BJ (cell line): ENCODE results near the gene PALLD. TPM values are rescaled to one million over a fixed set of nuclear protein-coding genes. Genes with fewer than 3 reads are reported as not detected.

ENCODE experiments used
- CTCF ChIA-PET: fragments of 350-600 bp; formaldehyde crosslinking; extraction: SDS; loops from one replicate; lab custom pipeline; 2021; ENCODE audit warnings: antibody characterized with exemption, inconsistent platforms; lab: Yijun Ruan, JAX
- POLR2A ChIA-PET: fragments of 300-600 bp; sonication (Branson Sonifier 250); formaldehyde crosslinking; extraction: SDS; loops from one replicate; lab custom pipeline; 2021; ENCODE audit warnings: antibody characterized with exemption; lab: Charles Lee
- DNase-seq: peaks from one replicate; pipeline ENCODE4 v3.0.0-alpha.2; 2011; ENCODE audit warnings: low read depth
- H3K27me3 ChIP-seq: 2 replicates; pipeline ENCODE4 v1.6.0; 2011; ENCODE audit warnings: low read length; ENCODE audit not compliant: control insufficient read depth, insufficient read depth
- H3K36me3 ChIP-seq: 2 replicates; pipeline ENCODE4 v1.5.1; 2011; ENCODE audit warnings: low read length; ENCODE audit not compliant: control insufficient read depth, insufficient read depth
- H3K4me3 ChIP-seq: 2 replicates; pipeline ENCODE4 v1.5.1; 2011; ENCODE audit warnings: low read depth, mild to moderate bottlenecking, control low read depth, low read length
- CTCF ChIP-seq: IDR thresholded peaks from 2 replicates; pipeline ENCODE4 v1.5.1; 2011; ENCODE audit warnings: low read depth, mild to moderate bottlenecking, control low read depth, inconsistent platforms, low read length, moderate library complexity; ENCODE audit not compliant: insufficient read depth
- polyA plus RNA-seq: library from polyadenylated mRNA; depleted of rRNA; stranded (reverse); fragments of >200 nt; gene quantifications from 2 replicates; pipeline ENCODE4 v1.2.3, GENCODE V29; 2011

The PALLD gene
- polyA plus RNA-seq, 1 experiment, result 30.3 TPM

- ChIA-PET POLR2A (no interaction called here), CTCF (interaction anchor here (0.9 kb wide), 1 partner anchor 8 kb away, joined by 3 read pairs; no protein-coding TSS in a partner anchor)
- Histone ChIP-seq H3K27me3 (no peaks in the 10 kb centered on the region), H3K36me3 (no peaks in the 10 kb centered on the region), H3K4me3 (no peak overlapping the region)
- no peak for TF ChIP-seq CTCF
- no peak for DNase-seq
Observed at GRCh38 chr4:168647646-168648375, 151.0 kb downstream of the PALLD start.

GRCh38 chr4:168648494-168648893, 151.6 kb downstream of the PALLD start:
- ChIA-PET POLR2A (no interaction called here), CTCF (interaction anchor here (0.8 kb wide), 1 partner anchor 14 kb away, joined by 3 read pairs; no protein-coding TSS in a partner anchor)
- H3K4me3 ChIP-seq, result no peak overlapping the region
- no peak for DNase-seq
- no peaks in the 10 kb centered on the region for H3K36me3 ChIP-seq
- H3K27me3 ChIP-seq, result no peaks in the 10 kb centered on the region
- TF ChIP-seq CTCF, result no peak

GRCh38 chr4:168648929-168649328, 152.1 kb downstream of the PALLD start:
- POLR2A ChIA-PET, result no interaction called here

GRCh38 chr4:168651374-168651773, 154.5 kb downstream of the PALLD start:
- H3K4me3 ChIP-seq, result no peak overlapping the region
- ChIA-PET POLR2A (no interaction called here), CTCF (interaction anchor here (1.4 to 1.5 kb wide), 2 partner anchors 9 to 66 kb away, joined by 3 to 4 read pairs; no protein-coding TSS in a partner anchor)
- H3K27me3 ChIP-seq, result no peaks in the 10 kb centered on the region; the same call in 1 of the 2 replicates
- DNase-seq, result no peak
- no peaks in the 10 kb centered on the region for H3K36me3 ChIP-seq
- TF ChIP-seq CTCF, result no peak

More at GRCh38 chr4:168648929-168649328, 152.1 kb downstream of the PALLD start:
- H3K36me3 ChIP-seq, result no peaks in the 10 kb centered on the region
- H3K27me3 ChIP-seq, result no peaks in the 10 kb centered on the region
- no peak overlapping the region for H3K4me3 ChIP-seq
- CTCF ChIA-PET, result interaction anchor here (0.8 to 1.0 kb wide), 2 partner anchors 10 to 15 kb away, joined by 3 read pairs; no protein-coding TSS in a partner anchor
- no peak for TF ChIP-seq CTCF
- no peak for DNase-seq

- POLR2A ChIA-PET, result no interaction called here
- CTCF ChIA-PET, result interaction anchor here (1.4 to 1.5 kb wide), 2 partner anchors 9 to 66 kb away, joined by 3 to 4 read pairs; no protein-coding TSS in a partner anchor
- Histone ChIP-seq H3K4me3 (no peak overlapping the region), H3K27me3 (no peaks in the 10 kb centered on the region; the same call in 1 of the 2 replicates), H3K36me3 (no peaks in the 10 kb centered on the region)
- no peak for DNase-seq
- no peak for TF ChIP-seq CTCF
Observed at GRCh38 chr4:168651864-168652263, 155.0 kb downstream of the PALLD start.
